Astrocyte (in vitro differentiated cells and primary cell): ENCODE measurements around the gene NEURL1.

Experiments
- EZH2 ChIP-seq: IDR thresholded peaks from 2 replicates; pipeline ENCODE4 v1.6.1; 2012; ENCODE audit warnings: mild to moderate bottlenecking, low read length, inconsistent platforms; ENCODE audit not compliant: insufficient read depth
- TF ChIP-seq, protein P1 (sequence below): IDR thresholded peaks from 2 replicates; pipeline ENCODE4 v1.5.1; 2011; ENCODE audit warnings: low read depth, mild to moderate bottlenecking, inconsistent platforms, low read length, moderate library complexity; ENCODE audit not compliant: insufficient read depth

DNA sequence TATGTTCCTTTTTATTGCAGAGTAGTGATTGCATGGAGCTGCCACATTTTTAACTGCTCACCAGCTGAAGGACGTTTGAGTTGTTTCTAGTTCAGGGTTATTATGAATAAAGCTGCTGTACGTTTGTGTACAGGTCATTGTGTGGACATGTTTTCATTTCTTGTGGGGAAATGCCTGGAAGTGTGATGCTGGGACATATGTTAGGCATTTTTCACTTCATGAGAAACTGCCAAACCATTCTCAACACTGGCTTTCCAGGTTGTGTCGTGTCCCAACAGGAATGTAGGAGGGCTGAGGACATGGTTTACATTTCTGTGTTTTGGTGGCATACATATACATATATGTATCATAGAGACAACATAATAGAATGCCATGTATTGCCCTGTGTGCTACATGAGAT lies 73.0 kb downstream of the NEURL1 start:
- TF ChIP-seq, protein P1, sequence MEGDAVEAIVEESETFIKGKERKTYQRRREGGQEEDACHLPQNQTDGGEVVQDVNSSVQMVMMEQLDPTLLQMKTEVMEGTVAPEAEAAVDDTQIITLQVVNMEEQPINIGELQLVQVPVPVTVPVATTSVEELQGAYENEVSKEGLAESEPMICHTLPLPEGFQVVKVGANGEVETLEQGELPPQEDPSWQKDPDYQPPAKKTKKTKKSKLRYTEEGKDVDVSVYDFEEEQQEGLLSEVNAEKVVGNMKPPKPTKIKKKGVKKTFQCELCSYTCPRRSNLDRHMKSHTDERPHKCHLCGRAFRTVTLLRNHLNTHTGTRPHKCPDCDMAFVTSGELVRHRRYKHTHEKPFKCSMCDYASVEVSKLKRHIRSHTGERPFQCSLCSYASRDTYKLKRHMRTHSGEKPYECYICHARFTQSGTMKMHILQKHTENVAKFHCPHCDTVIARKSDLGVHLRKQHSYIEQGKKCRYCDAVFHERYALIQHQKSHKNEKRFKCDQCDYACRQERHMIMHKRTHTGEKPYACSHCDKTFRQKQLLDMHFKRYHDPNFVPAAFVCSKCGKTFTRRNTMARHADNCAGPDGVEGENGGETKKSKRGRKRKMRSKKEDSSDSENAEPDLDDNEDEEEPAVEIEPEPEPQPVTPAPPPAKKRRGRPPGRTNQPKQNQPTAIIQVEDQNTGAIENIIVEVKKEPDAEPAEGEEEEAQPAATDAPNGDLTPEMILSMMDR: no peak
- no peak for TF ChIP-seq EZH2
